ENCODE data around the gene KSR1. TPM values are rescaled to one million over a fixed set of nuclear protein-coding genes. Genes with fewer than 3 reads are reported as not detected.

The KSR1 gene
- total and polyA plus RNA-seq, 2 of the 8 experiments (the other 6 are each of a cell fraction or from before 2014, with no cell fraction given), result 14.1 to 34.7 TPM

DNA sequence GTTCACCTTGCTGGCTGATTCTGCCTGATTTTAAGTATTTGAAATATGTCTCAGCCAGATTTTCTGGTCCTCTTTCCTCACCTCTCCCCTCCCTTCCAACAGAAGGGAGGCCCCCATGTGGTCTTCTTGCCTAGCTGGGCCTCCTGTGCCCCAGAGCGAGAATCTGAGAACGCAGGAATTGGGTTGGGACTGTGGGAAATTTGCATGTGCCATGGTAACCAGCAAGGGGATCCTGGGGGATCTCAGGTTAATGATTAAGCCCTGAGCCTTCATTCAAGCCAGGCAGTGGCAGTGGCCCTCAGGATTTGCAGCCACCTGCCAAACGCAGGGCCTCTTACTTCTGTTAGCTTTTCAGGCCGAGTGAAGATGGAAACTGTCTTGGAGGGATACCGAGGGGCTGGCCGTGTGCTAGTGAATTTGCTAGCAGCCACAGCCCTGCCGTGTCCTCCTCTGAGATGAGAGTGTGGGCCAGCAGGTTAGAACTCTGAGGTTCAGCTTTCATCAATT lies 40.2 kb downstream of the KSR1 start:
- POLR2A ChIA-PET (ENCODE audit: partially characterized antibody), result no interaction called here
- H4K91ac ChIP-seq (replicated peaks; ENCODE audit: insufficient read length, low read length), result no peak overlapping the region
- no peak overlapping the region for H3K9ac ChIP-seq (replicated peaks in 1 of 4; ENCODE audit: extremely low read depth in 1 of 4, low read depth in 3 of 4, low read length in 3 of 4)
- FAIRE-seq (no peak), DNase-seq (ENCODE audit: low read depth in 1 of 2, low spot score in 2 of 2) (peak in 1 of 2 experiments; percentile 36)
- no peak overlapping the region for H3K18ac ChIP-seq (ENCODE audit: extremely low read depth, low read length)
- H2AFZ ChIP-seq (ENCODE audit: low read length), result no peak overlapping the region
- H2BK5ac ChIP-seq (ENCODE audit: low read depth, low read length), result no peak overlapping the region
- peaks cover 11 to 17% of the 10 kb centered on the region in 2 experiments for H3K9me3 ChIP-seq (ENCODE audit: insufficient read depth in 2 of 2, low read depth in 1 of 2, low read length in 1 of 2)
- no peak overlapping the region for H2BK120ac ChIP-seq (replicated peaks; ENCODE audit: low read depth, low read length)
- no peak overlapping the region for H3K27ac ChIP-seq (ENCODE audit: low read depth, low read length)
- H3K4me2 ChIP-seq (ENCODE audit: insufficient read depth in 1 of 2, low read depth in 2 of 2, low read length in 2 of 2), result peak overlapping the region; percentile 1 to 17; a peak in 2 of 4 replicates
- H4K20me1 ChIP-seq (replicated peaks in 1 of 2; ENCODE audit: control insufficient read depth in 1 of 2, insufficient read depth in 2 of 2, low read length in 2 of 2), result no peaks in the 10 kb centered on the region
- H3K23ac ChIP-seq (ENCODE audit: insufficient read length), result no peak overlapping the region
- CTCF ChIA-PET (ENCODE audit: partially characterized antibody), result interaction anchor here (1.1 to 6.5 kb wide), 4 partner anchors 10 to 103 kb away, joined by 5 to 35 read pairs (median 6); no protein-coding TSS in a partner anchor
- H2BK20ac ChIP-seq (ENCODE audit: low read length), result no peak overlapping the region
- H3K79me1 ChIP-seq (ENCODE audit: low read depth, low read length), result peaks cover 10% of the 10 kb centered on the region; the same call in 1 of the 2 replicates
- no peak overlapping the region for H3K14ac ChIP-seq (ENCODE audit: insufficient read length)
- peaks cover 0 to 5% (median 0%) of the 10 kb centered on the region in 4 experiments; a peak in 3 of 8 replicates for H3K36me3 ChIP-seq (ENCODE audit: control insufficient read depth in 2 of 4, insufficient read depth in 4 of 4, low read length in 3 of 4)
- H3K23me2 ChIP-seq (ENCODE audit: low read depth, low read length), result no peaks in the 10 kb centered on the region
- no peak overlapping the region for H3K4ac ChIP-seq (replicated peaks; ENCODE audit: insufficient read length, low read depth, low read length)
- no peak overlapping the region for H4K5ac ChIP-seq (ENCODE audit: insufficient read length, low read depth, low read length)
- no peak overlapping the region; the same call in 1 of the 2 replicates for H2BK15ac ChIP-seq (ENCODE audit: low read length)
- H3K56ac ChIP-seq (replicated peaks; ENCODE audit: insufficient read length, low read depth, low read length), result no peak overlapping the region
- H3K4me1 ChIP-seq (replicated peaks in 1 of 4; ENCODE audit: control insufficient read depth in 3 of 4, insufficient read depth in 4 of 4, low read length in 3 of 4), result peaks cover 21 to 46% (median 34%) of the 10 kb centered on the region in 4 experiments
- TF ChIP-seq JUND (IDR thresholded peaks at IDR 0.05; ENCODE audit: low read length), result no peak
- TF ChIP-seq PHF8 (conservative IDR thresholded peaks at IDR 0.05; ENCODE audit: low read depth, low read length), result no peak
- no peak for TF ChIP-seq TEAD4 (IDR thresholded peaks at IDR 0.05; ENCODE audit: low read depth, low read length)
- TF ChIP-seq HDAC2 (IDR thresholded peaks at IDR 0.05; ENCODE audit: borderline replicate concordance in 1 of 2, low read depth in 2 of 2, low read length in 2 of 2), result no peak
- TF ChIP-seq TAF1 (IDR thresholded peaks at IDR 0.05; ENCODE audit: low read depth, low read length), result no peak
- TF ChIP-seq BRCA1 (IDR thresholded peaks at IDR 0.05; ENCODE audit: low read depth, low read length), result no peak
- TF ChIP-seq YY1 (IDR thresholded peaks at IDR 0.05; ENCODE audit: low read depth, low read length), result no peak
- TF ChIP-seq SIRT6 (IDR thresholded peaks at IDR 0.05; ENCODE audit: low read length), result no peak
- no peak for TF ChIP-seq POLR2AphosphoS5 (IDR thresholded peaks at IDR 0.05; ENCODE audit: low read depth, low read length)
- no peak for TF ChIP-seq GTF2F1 (IDR thresholded peaks at IDR 0.05; ENCODE audit: borderline replicate concordance, low read depth, low read length)
- no peak for TF ChIP-seq JUN (IDR thresholded peaks at IDR 0.05; ENCODE audit: low read depth, low read length)
- no peak for TF ChIP-seq HDAC6 (IDR thresholded peaks at IDR 0.05; ENCODE audit: low read depth, low read length)
- peaks cover 4 to 76% of the 10 kb centered on the region in 2 experiments; a peak in 2 of 4 replicates for H3K79me2 ChIP-seq (ENCODE audit: control insufficient read depth in 1 of 2, insufficient read depth in 2 of 2, low read length in 2 of 2)
- H3K4me3 ChIP-seq (ENCODE audit: extremely low read depth in 1 of 4, insufficient read depth in 2 of 4, low read depth in 3 of 4, low read length in 4 of 4), result no peak overlapping the region
- 0 out of 2 replicates have a peak overlapping the region, but pooled peaks have one; percentile 45 for H2AK5ac ChIP-seq (ENCODE audit: low read depth, low read length)
- WGBS, 2 experiments (ENCODE audit: extremely low coverage in 1 of 2, insufficient coverage in 1 of 2, insufficient read length in 1 of 2, insufficient replicate concordance in 2 of 2, low coverage in 1 of 2, low lambda C conversion rate in 2 of 2, missing lambda C conversion rate in 1 of 2), result 57% methylated on average over 7 of the region's 7 CpGs; no CpG with 5 or more reads in 1 of the 2 experiments
- peak overlapping the region; percentile 78; the same call in 1 of the 2 replicates for H2BK12ac ChIP-seq (ENCODE audit: low read depth, low read length)
- no peaks in the 10 kb centered on the region for H3K27me3 ChIP-seq (replicated peaks in 1 of 4; ENCODE audit: control insufficient read depth in 3 of 4, extremely low read depth in 1 of 4, insufficient read depth in 3 of 4, low read length in 3 of 4)
- H4K8ac ChIP-seq (ENCODE audit: extremely low read depth, insufficient read depth, low read length), result no peak overlapping the region

All from H1 (cell line).